GM12878 (cell line): Measurements from ENCODE around the gene TBC1D5. TPM values are rescaled to one million over a fixed set of nuclear protein-coding genes. Genes with fewer than 3 reads are reported as not detected.

Experiments used
- ATF3 ChIP-seq: IDR thresholded peaks from 2 replicates; pipeline ENCODE4 v1.6.1; 2011; ENCODE audit warnings: low read depth, mild to moderate bottlenecking, low read length, moderate library complexity, borderline replicate concordance; ENCODE audit errors: extremely low read depth
- KAT2A ChIP-seq: conservative IDR thresholded peaks from 2 replicates; pipeline ENCODE4 v1.6.1; 2011; ENCODE audit warnings: low read depth, low read length; ENCODE audit not compliant: control insufficient read depth
- RB1 ChIP-seq: fragments of 450-650 bp; formaldehyde crosslinking; IDR thresholded peaks from 2 replicates; pipeline ENCODE4 v1.6.1; 2017; ENCODE audit warnings: mild to moderate bottlenecking, borderline replicate concordance
- RCOR1 ChIP-seq: conservative IDR thresholded peaks from 2 replicates; pipeline ENCODE4 v1.6.1; 2012; ENCODE audit warnings: low read depth, low read length, improper control_type of control experiment
- RFX5 ChIP-seq: IDR thresholded peaks from 2 replicates; pipeline ENCODE4 v1.6.1; 2011; ENCODE audit warnings: low read depth, low read length, improper control_type of control experiment
- RUNX3 ChIP-seq: IDR thresholded peaks from 2 replicates; pipeline ENCODE4 v1.6.1; 2012; ENCODE audit warnings: low read length, inconsistent platforms
- SMAD5 ChIP-seq: IDR thresholded peaks from 2 replicates; pipeline ENCODE4 v1.6.1; 2016; ENCODE audit warnings: antibody characterized with exemption, low read depth
- TAF1 ChIP-seq: IDR thresholded peaks from 2 replicates; pipeline ENCODE4 v1.6.1; 2011; ENCODE audit warnings: mild to moderate bottlenecking, low read depth, low read length, borderline replicate concordance
- TCF3 ChIP-seq: IDR thresholded peaks from 2 replicates; pipeline ENCODE4 v1.6.1; 2012; ENCODE audit warnings: low read depth, mild to moderate bottlenecking, low read length, borderline replicate concordance; ENCODE audit not compliant: insufficient read depth
- YBX1 ChIP-seq: fragments of 450-650 bp; IDR thresholded peaks from 2 replicates; pipeline ENCODE4 v1.6.1; 2016; ENCODE audit warnings: antibody characterized with exemption
- polyA plus RNA-seq, 11 experiments: library from polyadenylated mRNA; depleted of rRNA in 4 of 11; unstranded in 6 of 11; stranded (reverse) in 5 of 11; fragments of >200 nt; fragmentation: Nextera tagmentation in 4 of 11; fragmentation: Illumina TruSeq in 1 of 11; extraction: Ambion mirVana in 4 of 11; extraction: Trizol in 1 of 11; gene quantifications; 1 replicate in 1 of 11; 2 replicates in 10 of 11; pipeline versions ENCODE4 v1.2.1 to v1.2.3, GENCODE V29; 2011 to 2016; ENCODE audit warnings: inconsistent platforms in 2 of 11, missing spikeins in 2 of 11, low read depth in 1 of 11
- total RNA-seq, 4 experiments: library from RNA; depleted of rRNA in 3 of 4; stranded (reverse); fragments of >200 nt in 3 of 4; fragmentation: Illumina TruSeq in 1 of 4; extraction: Trizol in 1 of 4; gene quantifications; 2 replicates each; pipeline versions ENCODE4 v1.2.1 to v1.2.3, GENCODE V29; 2013 to 2021
- TF ChIP-seq, protein P1 (sequence below): fragments of 450-650 bp; IDR thresholded peaks from 2 replicates; pipeline ENCODE4 v1.6.1; 2018; ENCODE audit warnings: borderline replicate concordance, mild to moderate bottlenecking; ENCODE audit not compliant: partially characterized antibody
- TF ChIP-seq, protein P2 (sequence below): fragments of 450-650 bp; IDR thresholded peaks from 2 replicates; pipeline ENCODE4 v1.6.1; 2018; ENCODE audit warnings: mild to moderate bottlenecking, low read depth, moderate library complexity; ENCODE audit not compliant: partially characterized antibody

Gene TBC1D5
- total and polyA plus RNA-seq, 10 of the 15 experiments (the other 5 are each of a cell fraction or from before 2014, with no cell fraction given) = 5.5 to 61.0 (median 43.8) TPM

DNA sequence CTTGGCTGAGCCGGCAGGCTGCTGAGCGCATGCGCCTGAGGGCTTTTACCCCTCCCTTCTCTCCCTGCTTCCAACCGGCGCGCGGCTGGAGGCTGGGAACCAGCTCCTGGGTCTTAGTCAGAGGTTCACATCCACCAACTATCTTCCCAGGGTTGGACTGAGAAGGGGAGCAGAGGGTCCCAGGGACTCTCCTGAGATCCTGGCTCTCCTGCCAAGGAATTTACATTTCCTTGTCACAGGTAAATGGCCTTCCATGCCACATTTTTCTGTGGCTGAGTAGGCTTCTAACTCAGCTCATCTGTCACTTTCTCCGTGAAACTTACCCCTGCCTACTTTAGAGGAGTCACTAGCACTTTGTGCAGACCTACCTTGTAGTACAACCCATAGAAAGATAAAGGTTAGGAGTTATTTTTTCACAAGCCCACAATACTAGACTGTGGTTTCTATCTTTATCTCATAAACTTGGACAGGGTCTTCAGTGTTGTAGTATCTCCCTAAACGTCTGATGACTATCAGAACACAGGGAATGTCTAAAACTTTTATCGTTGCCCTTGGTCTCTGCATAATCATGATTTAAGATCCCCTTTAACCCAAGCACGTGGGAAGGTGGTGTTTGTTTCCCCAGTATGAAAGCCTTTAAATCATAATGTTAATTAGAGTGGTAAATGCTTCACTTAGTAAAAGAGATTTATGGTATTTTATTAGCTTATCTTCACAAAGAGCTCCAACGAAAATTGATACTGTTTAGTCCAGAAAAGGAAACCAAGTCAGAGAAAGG lies 638 bp upstream of the TBC1D5 start (continued):
- TF ChIP-seq RB1 = no peak
- peak; percentile 37; the same call in 1 of the 2 replicates for TF ChIP-seq RUNX3
- TF ChIP-seq ATF3 = no peak
- TF ChIP-seq TCF3 = no peak
- TF ChIP-seq RFX5 = no peak
- TF ChIP-seq TAF1 = peak; percentile 52
- no peak for TF ChIP-seq YBX1
- TF ChIP-seq, protein P1, sequence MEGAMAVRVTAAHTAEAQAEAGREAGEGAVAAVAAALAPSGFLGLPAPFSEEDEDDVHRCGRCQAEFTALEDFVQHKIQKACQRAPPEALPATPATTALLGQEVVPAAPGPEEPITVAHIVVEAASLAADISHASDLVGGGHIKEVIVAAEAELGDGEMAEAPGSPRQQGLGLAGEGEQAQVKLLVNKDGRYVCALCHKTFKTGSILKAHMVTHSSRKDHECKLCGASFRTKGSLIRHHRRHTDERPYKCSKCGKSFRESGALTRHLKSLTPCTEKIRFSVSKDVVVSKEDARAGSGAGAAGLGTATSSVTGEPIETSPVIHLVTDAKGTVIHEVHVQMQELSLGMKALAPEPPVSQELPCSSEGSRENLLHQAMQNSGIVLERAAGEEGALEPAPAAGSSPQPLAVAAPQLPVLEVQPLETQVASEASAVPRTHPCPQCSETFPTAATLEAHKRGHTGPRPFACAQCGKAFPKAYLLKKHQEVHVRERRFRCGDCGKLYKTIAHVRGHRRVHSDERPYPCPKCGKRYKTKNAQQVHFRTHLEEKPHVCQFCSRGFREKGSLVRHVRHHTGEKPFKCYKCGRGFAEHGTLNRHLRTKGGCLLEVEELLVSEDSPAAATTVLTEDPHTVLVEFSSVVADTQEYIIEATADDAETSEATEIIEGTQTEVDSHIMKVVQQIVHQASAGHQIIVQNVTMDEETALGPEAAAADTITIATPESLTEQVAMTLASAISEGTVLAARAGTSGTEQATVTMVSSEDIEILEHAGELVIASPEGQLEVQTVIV = no peak
- peak; percentile 59; the same call in 1 of the 2 replicates for TF ChIP-seq SMAD5
- TF ChIP-seq KAT2A = no peak
- TF ChIP-seq, protein P2, sequence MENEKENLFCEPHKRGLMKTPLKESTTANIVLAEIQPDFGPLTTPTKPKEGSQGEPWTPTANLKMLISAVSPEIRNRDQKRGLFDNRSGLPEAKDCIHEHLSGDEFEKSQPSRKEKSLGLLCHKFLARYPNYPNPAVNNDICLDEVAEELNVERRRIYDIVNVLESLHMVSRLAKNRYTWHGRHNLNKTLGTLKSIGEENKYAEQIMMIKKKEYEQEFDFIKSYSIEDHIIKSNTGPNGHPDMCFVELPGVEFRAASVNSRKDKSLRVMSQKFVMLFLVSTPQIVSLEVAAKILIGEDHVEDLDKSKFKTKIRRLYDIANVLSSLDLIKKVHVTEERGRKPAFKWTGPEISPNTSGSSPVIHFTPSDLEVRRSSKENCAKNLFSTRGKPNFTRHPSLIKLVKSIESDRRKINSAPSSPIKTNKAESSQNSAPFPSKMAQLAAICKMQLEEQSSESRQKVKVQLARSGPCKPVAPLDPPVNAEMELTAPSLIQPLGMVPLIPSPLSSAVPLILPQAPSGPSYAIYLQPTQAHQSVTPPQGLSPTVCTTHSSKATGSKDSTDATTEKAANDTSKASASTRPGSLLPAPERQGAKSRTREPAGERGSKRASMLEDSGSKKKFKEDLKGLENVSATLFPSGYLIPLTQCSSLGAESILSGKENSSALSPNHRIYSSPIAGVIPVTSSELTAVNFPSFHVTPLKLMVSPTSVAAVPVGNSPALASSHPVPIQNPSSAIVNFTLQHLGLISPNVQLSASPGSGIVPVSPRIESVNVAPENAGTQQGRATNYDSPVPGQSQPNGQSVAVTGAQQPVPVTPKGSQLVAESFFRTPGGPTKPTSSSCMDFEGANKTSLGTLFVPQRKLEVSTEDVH = no peak
- TF ChIP-seq RCOR1 = no peak
